Loucy (cell line): ENCODE data around the gene PHF13.
A peak's percentile ranks its signal among the peaks of the same experiment; 100 is the strongest.

Experiments used
- H2AFZ ChIP-seq: fragments of 200-600 bp; sonication (generic); 2 replicates; pipeline ENCODE4 v1.6.0; 2016; ENCODE audit warnings: antibody characterized with exemption, mild to moderate bottlenecking, low read length, moderate library complexity
- H3F3A ChIP-seq: fragments of 200-600 bp; 2 replicates; pipeline ENCODE4 v1.6.0; 2016; ENCODE audit warnings: antibody characterized with exemption, low read depth, mild to moderate bottlenecking
- H3K27me3 ChIP-seq: fragments of 200-600 bp; sonication (generic); 2 replicates; pipeline ENCODE4 v1.6.1; 2014; ENCODE audit warnings: low read length, mild to moderate bottlenecking; ENCODE audit not compliant: insufficient read depth, poor library complexity, severe bottlenecking
- H3K36me3 ChIP-seq: fragments of 200-600 bp; sonication (generic); 2 replicates; pipeline ENCODE4 v1.6.1; 2016; ENCODE audit warnings: low read length; ENCODE audit not compliant: insufficient read depth
- H3K4me1 ChIP-seq: fragments of 200-600 bp; sonication (generic); 2 replicates; pipeline ENCODE4 v1.5.1; 2014; ENCODE audit warnings: low read length, mild to moderate bottlenecking; ENCODE audit not compliant: insufficient read depth, poor library complexity, severe bottlenecking
- H3K4me2 ChIP-seq: fragments of 200-600 bp; sonication (generic); 2 replicates; pipeline ENCODE4 v1.6.0; 2014; ENCODE audit warnings: antibody characterized with exemption, low read length, low read depth, mild to moderate bottlenecking; ENCODE audit not compliant: poor library complexity, severe bottlenecking
- H3K4me3 ChIP-seq: fragments of 200-600 bp; sonication (generic); 2 replicates; pipeline ENCODE4 v1.5.1; 2014; ENCODE audit warnings: low read length, mild to moderate bottlenecking, mixed read lengths; ENCODE audit not compliant: poor library complexity, severe bottlenecking
- H3K79me2 ChIP-seq: fragments of 200-600 bp; sonication (generic); 2 replicates; pipeline ENCODE4 v1.6.1; 2014; ENCODE audit warnings: low read length; ENCODE audit not compliant: insufficient read depth
- H3K9ac ChIP-seq: fragments of 200-600 bp; sonication (generic); 2 replicates; pipeline ENCODE4 v1.6.0; 2014; ENCODE audit warnings: mild to moderate bottlenecking, low read depth, low read length, moderate library complexity; ENCODE audit not compliant: poor library complexity, severe bottlenecking
- H3K9me2 ChIP-seq: fragments of 200-600 bp; sonication (generic); replicated peaks from 2 replicates; pipeline ENCODE4 v1.6.1; 2016; ENCODE audit warnings: low read depth, low read length, mixed read lengths
- H3K9me3 ChIP-seq: fragments of 200-600 bp; sonication (generic); 2 replicates; pipeline ENCODE4 v1.6.1; 2014; ENCODE audit warnings: mild to moderate bottlenecking, antibody characterized with exemption, low read length, low read depth; ENCODE audit not compliant: insufficient read depth
- H4K20me1 ChIP-seq: fragments of 200-600 bp; sonication (generic); 2 replicates; pipeline ENCODE4 v1.6.0; 2014; ENCODE audit warnings: antibody characterized with exemption, low read length, mild to moderate bottlenecking; ENCODE audit not compliant: insufficient read depth, poor library complexity, severe bottlenecking
- EZH2phosphoT487 ChIP-seq: fragments of 200-600 bp; IDR thresholded peaks from 2 replicates; pipeline ENCODE4 v1.6.1; 2018; ENCODE audit warnings: antibody characterized with exemption, mild to moderate bottlenecking, moderate library complexity, borderline replicate concordance
- TF ChIP-seq, protein P1 (sequence below): fragments of 200-600 bp; sonication (generic); conservative IDR thresholded peaks from 2 replicates; pipeline ENCODE4 v1.5.1; 2014; ENCODE audit warnings: mild to moderate bottlenecking, antibody characterized with exemption, low read length

Gene PHF13

DNA sequence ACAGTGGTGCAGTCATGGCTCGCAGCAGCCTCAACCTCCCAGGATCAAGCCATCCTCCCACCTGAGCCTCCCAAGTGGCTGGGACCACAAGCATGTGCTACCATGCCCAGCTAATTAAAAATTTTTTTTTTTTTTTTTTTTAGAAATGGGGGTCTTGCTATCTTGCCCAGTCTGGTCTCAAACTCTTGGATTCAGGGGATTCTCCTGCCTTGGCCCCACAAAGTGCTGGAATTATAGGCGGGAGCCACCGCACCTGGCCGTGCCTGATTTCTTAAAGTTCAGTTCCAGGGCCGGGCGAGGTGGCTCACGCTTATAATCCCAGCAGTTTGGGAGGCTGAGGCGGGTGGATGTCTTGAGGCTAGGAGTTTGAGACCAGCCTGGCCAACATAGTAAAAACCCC lies 17.5 kb downstream of the PHF13 start:
- H3K9me2 ChIP-seq = no peaks in the 10 kb centered on the region
- peaks cover 26% of the 10 kb centered on the region for H3K79me2 ChIP-seq
- no peak overlapping the region for H2AFZ ChIP-seq
- H3K4me2 ChIP-seq = no peak overlapping the region
- peaks cover 16% of the 10 kb centered on the region for H3K4me1 ChIP-seq
- peaks cover 4% of the 10 kb centered on the region for H4K20me1 ChIP-seq
- TF ChIP-seq EZH2phosphoT487 = no peak
- TF ChIP-seq, protein P1, sequence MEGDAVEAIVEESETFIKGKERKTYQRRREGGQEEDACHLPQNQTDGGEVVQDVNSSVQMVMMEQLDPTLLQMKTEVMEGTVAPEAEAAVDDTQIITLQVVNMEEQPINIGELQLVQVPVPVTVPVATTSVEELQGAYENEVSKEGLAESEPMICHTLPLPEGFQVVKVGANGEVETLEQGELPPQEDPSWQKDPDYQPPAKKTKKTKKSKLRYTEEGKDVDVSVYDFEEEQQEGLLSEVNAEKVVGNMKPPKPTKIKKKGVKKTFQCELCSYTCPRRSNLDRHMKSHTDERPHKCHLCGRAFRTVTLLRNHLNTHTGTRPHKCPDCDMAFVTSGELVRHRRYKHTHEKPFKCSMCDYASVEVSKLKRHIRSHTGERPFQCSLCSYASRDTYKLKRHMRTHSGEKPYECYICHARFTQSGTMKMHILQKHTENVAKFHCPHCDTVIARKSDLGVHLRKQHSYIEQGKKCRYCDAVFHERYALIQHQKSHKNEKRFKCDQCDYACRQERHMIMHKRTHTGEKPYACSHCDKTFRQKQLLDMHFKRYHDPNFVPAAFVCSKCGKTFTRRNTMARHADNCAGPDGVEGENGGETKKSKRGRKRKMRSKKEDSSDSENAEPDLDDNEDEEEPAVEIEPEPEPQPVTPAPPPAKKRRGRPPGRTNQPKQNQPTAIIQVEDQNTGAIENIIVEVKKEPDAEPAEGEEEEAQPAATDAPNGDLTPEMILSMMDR = no peak
- no peaks in the 10 kb centered on the region for H3F3A ChIP-seq
- H3K27me3 ChIP-seq = no peaks in the 10 kb centered on the region
- H3K9ac ChIP-seq = no peak overlapping the region
- H3K9me3 ChIP-seq = no peaks in the 10 kb centered on the region
- no peak overlapping the region for H3K4me3 ChIP-seq
- peaks cover 43% of the 10 kb centered on the region; the same call in 1 of the 2 replicates for H3K36me3 ChIP-seq

DNA sequence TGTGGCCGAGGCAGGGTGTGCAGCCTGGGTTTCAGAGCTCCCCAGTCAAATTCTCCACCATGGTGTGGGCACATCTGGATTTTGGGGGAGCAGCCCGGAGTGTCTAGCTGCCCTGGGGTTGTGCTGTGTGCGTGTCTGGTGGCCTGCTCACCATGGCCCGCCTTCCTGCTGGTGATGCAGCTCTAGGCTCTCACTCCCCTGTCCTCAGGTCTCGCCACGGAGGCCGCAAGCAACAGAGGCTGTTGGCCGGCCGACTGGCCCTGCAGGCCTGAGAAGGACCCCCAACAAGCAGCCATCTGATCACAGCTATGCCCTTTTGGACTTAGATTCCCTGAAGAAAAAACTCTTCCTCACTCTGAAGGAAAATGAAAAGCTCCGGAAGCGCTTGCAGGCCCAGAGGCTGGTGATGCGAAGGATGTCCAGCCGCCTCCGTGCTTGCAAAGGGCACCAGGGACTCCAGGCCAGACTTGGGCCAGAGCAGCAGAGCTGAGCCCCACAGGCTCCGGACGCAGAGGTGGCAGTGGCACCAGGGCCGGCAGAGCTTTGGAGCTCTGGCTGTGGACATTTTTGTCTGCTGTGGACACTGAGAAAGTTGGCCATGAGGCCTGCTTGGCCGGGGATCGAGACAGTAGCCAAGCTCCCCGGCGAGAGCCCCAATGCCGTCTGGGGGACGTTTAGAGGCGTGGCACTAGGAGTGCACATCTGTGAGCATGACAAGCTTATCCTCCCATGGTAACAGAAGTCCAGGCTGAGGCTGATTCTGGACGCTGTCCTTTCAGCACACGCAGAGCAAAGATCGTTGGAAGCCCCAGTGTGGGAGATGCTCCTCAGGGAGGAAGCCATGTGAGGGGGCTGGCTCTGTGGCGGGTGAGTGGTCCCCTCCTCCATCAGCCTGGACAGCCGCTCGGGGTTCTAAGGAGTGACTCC lies 19.3 kb downstream of the PHF13 start:
- no peak overlapping the region for H3K4me2 ChIP-seq
- H3K36me3 ChIP-seq = peaks cover 61% of the 10 kb centered on the region; the same call in 1 of the 2 replicates
- no peak for TF ChIP-seq EZH2phosphoT487
- TF ChIP-seq, protein P1 = no peak

DNA sequence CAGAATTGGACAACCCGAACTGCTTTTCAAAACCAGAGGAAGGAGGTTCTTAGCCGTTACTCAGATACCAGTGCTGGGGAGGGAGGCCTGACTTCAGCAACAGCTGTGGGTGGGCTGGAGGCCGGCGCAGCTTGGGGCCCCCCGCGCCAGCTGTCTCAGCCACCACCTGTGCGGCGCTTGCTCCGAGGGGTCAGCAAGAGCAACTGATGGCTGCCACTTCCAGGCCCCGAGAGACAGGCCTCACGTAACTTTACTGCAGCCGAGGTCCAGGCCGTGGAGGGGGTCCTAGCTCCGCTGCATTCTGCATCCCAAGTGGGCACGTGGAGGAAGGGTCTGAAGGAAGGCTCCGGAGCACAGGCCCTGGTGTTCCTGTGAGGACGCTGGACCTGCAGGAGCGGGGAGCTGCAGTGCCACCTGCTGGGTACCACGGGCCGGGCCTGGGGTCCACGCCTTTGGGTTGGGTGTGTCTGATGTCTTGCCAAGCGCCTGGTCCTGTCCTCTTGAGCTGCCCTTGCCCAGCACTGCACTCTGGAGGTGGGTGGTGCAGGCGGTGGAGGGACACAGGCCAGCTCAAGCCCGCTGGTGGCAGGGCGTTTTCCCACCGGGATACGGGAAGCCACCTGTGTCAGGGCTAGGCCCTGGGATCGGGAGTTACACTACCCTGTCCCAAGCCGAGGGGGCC lies 21.0 kb downstream of the PHF13 start:
- Histone ChIP-seq H2AFZ (no peak overlapping the region), H3K36me3 (peaks cover 69% of the 10 kb centered on the region; the same call in 1 of the 2 replicates), H3K27me3 (no peaks in the 10 kb centered on the region), H3F3A (no peaks in the 10 kb centered on the region), H3K79me2 (no peaks in the 10 kb centered on the region; the same call in 1 of the 2 replicates), H3K9me2 (no peaks in the 10 kb centered on the region), H3K4me1 (no peaks in the 10 kb centered on the region), H3K4me3 (no peak overlapping the region), H4K20me1 (no peaks in the 10 kb centered on the region), H3K4me2 (no peak overlapping the region), H3K9ac (no peak overlapping the region), H3K9me3 (no peaks in the 10 kb centered on the region)
- TF ChIP-seq, protein P1 = peak; percentile 55
- TF ChIP-seq EZH2phosphoT487 = no peak

More for the DNA sequence above, 19.3 kb downstream of the PHF13 start:
- no peaks in the 10 kb centered on the region for H3K9me3 ChIP-seq
- H3K79me2 ChIP-seq = peaks cover 8% of the 10 kb centered on the region; the same call in 1 of the 2 replicates
- H3K9me2 ChIP-seq = no peaks in the 10 kb centered on the region
- H4K20me1 ChIP-seq = no peaks in the 10 kb centered on the region
- H3K4me3 ChIP-seq = no peak overlapping the region
- H3K4me1 ChIP-seq = peaks cover 4% of the 10 kb centered on the region
- H3F3A ChIP-seq = no peaks in the 10 kb centered on the region
- H2AFZ ChIP-seq = no peak overlapping the region
- no peak overlapping the region for H3K9ac ChIP-seq
- H3K27me3 ChIP-seq = no peaks in the 10 kb centered on the region
